ENCODE data around the gene CMTR1. TPM values are rescaled to one million over a fixed set of nuclear protein-coding genes. Genes with fewer than 3 reads are reported as not detected.

Gene CMTR1
- total and polyA plus RNA-seq, 2 donors from 2014 or later: 17.3 to 35.6 TPM

DNA sequence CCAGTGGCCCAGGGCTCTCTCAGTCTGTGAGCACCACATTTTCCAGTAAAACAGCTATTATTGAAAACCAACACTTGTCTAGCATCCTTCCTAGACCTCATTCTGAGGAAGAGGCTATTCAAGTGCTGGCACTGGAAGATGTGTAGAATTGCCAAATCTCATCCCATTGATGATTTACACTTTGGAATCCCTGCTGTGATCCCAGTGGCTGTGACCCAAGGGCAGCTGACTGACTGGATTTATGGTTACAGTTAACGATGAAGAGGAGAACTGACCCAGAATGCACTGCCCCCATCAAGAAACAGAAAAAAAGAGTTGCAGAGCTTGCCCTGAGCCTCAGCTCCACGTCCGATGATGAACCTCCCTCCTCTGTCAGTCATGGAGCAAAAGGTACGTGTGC lies 2.4 kb downstream of the CMTR1 start:
- FAIRE-seq: no peak
- no peak overlapping the region for H3K4me3 ChIP-seq (ENCODE audit: low read length in 3 of 3)
- H3K27ac ChIP-seq (ENCODE audit: low read depth in 2 of 2, low read length in 2 of 2): no peak overlapping the region
- TF ChIP-seq, protein P1, sequence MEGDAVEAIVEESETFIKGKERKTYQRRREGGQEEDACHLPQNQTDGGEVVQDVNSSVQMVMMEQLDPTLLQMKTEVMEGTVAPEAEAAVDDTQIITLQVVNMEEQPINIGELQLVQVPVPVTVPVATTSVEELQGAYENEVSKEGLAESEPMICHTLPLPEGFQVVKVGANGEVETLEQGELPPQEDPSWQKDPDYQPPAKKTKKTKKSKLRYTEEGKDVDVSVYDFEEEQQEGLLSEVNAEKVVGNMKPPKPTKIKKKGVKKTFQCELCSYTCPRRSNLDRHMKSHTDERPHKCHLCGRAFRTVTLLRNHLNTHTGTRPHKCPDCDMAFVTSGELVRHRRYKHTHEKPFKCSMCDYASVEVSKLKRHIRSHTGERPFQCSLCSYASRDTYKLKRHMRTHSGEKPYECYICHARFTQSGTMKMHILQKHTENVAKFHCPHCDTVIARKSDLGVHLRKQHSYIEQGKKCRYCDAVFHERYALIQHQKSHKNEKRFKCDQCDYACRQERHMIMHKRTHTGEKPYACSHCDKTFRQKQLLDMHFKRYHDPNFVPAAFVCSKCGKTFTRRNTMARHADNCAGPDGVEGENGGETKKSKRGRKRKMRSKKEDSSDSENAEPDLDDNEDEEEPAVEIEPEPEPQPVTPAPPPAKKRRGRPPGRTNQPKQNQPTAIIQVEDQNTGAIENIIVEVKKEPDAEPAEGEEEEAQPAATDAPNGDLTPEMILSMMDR (IDR thresholded peaks at IDR 0.05; ENCODE audit: borderline replicate concordance, extremely low read depth, insufficient read depth): no peak
- H3K27me3 ChIP-seq (ENCODE audit: control insufficient read depth, insufficient read depth, low read length): no peaks in the 10 kb centered on the region
- DNase-seq: peak in 1 of 5 donors; percentile 7
- H3K9me3 ChIP-seq (ENCODE audit: control insufficient read depth in 2 of 3, insufficient read depth in 1 of 3, low read length in 3 of 3): no peaks in the 10 kb centered on the region
- H3K9ac ChIP-seq (ENCODE audit: low read length in 3 of 3): no peak overlapping the region
- H3K36me3 ChIP-seq (ENCODE audit: control insufficient read depth in 2 of 3, insufficient read depth in 3 of 3, low read length in 3 of 3): peaks cover 9 to 30% (median 16%) of the 10 kb centered on the region in 3 donors
- intact Hi-C loops (cut with DNase I): no loop called here
- peaks cover 4 to 10% (median 9%) of the 10 kb centered on the region in 3 donors for H3K4me1 ChIP-seq (ENCODE audit: control insufficient read depth in 2 of 3, insufficient read depth in 2 of 3, low read depth in 1 of 3, low read length in 3 of 3)

- TF ChIP-seq, protein P1 (IDR thresholded peaks at IDR 0.05; ENCODE audit: borderline replicate concordance, extremely low read depth, insufficient read depth): no peak
- FAIRE-seq (no peak), DNase-seq (no peak)
- H3K27me3 ChIP-seq (ENCODE audit: control insufficient read depth, insufficient read depth, low read length): no peaks in the 10 kb centered on the region
- H3K4me3 ChIP-seq (ENCODE audit: low read length in 3 of 3): no peak overlapping the region
- no peaks in the 10 kb centered on the region for H3K9me3 ChIP-seq (ENCODE audit: control insufficient read depth in 2 of 3, insufficient read depth in 1 of 3, low read length in 3 of 3)
- peaks cover 9 to 30% (median 16%) of the 10 kb centered on the region in 3 donors for H3K36me3 ChIP-seq (ENCODE audit: control insufficient read depth in 2 of 3, insufficient read depth in 3 of 3, low read length in 3 of 3)
- no peak overlapping the region for H3K27ac ChIP-seq (ENCODE audit: low read depth in 2 of 2, low read length in 2 of 2)
- H3K4me1 ChIP-seq (ENCODE audit: control insufficient read depth in 2 of 3, insufficient read depth in 2 of 3, low read depth in 1 of 3, low read length in 3 of 3): peaks cover 4 to 10% (median 9%) of the 10 kb centered on the region in 3 donors
- intact Hi-C loops (cut with DNase I): no loop called here
- no peak overlapping the region for H3K9ac ChIP-seq (ENCODE audit: low read length in 3 of 3)
Measured at GRCh38 chr6:37435816-37436215, 2.8 kb downstream of the CMTR1 start.

DNA sequence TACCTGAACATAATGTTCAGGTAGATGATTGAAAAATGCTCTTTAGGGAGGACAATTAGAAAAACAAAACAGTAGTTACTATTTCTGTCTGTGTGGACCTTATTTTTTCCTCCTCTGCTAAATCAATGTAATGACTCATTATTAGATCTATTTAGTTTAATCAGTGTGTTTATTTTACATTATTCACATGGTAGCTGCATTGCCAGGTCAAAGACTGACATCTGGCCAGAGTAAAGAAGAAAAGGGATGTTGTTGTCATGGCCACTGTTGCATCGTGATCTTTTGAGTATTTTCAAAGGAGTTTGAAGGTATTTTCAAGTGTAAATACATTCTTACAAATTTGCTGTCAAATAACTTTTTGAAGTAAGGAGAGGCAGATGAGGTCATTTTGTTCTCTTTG lies 5.9 kb downstream of the CMTR1 start:
- no peak for FAIRE-seq
- H3K4me1 ChIP-seq (ENCODE audit: control insufficient read depth in 2 of 3, insufficient read depth in 2 of 3, low read depth in 1 of 3, low read length in 3 of 3): peaks cover 0 to 9% (median 5%) of the 10 kb centered on the region in 3 donors
- no peak overlapping the region for H3K4me3 ChIP-seq (ENCODE audit: low read length in 3 of 3)
- peaks cover 9 to 33% (median 16%) of the 10 kb centered on the region in 3 donors for H3K36me3 ChIP-seq (ENCODE audit: control insufficient read depth in 2 of 3, insufficient read depth in 3 of 3, low read length in 3 of 3)
- no peak overlapping the region for H3K9ac ChIP-seq (ENCODE audit: low read length in 3 of 3)
- TF ChIP-seq, protein P1 (IDR thresholded peaks at IDR 0.05; ENCODE audit: borderline replicate concordance, extremely low read depth, insufficient read depth): no peak
- H3K27ac ChIP-seq (ENCODE audit: low read depth in 2 of 2, low read length in 2 of 2): no peak overlapping the region
- no peaks in the 10 kb centered on the region for H3K9me3 ChIP-seq (ENCODE audit: control insufficient read depth in 2 of 3, insufficient read depth in 1 of 3, low read length in 3 of 3)
- no peak for DNase-seq
- H3K27me3 ChIP-seq (ENCODE audit: control insufficient read depth, insufficient read depth, low read length): no peaks in the 10 kb centered on the region
- intact Hi-C loops (cut with DNase I): no loop called here

DNA sequence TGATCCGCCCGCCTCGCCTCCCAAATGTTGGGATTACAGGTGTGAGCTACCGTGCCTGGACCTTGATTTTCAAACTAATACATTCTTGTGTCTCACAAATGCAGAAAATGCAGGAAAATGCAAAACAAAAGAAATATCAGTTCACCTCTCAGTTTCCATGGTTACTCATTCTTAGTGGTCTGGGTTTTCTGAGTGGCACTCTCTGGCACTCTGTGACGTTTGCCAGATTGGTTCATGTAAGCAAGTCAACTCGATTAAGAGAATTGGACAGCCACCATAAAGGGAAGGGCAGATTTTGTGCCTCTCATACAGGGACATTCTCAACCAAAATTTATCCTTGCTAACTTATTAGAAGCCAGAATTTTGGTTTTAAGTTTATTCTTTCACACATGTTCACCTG lies 8.6 kb downstream of the CMTR1 start:
- no peak for FAIRE-seq
- H3K4me3 ChIP-seq (ENCODE audit: low read length in 3 of 3): no peak overlapping the region

More for the DNA sequence above, 8.6 kb downstream of the CMTR1 start:
- Histone ChIP-seq H3K36me3 (ENCODE audit: control insufficient read depth in 2 of 3, insufficient read depth in 3 of 3, low read length in 3 of 3) (peaks cover 8 to 42% (median 18%) of the 10 kb centered on the region in 3 donors), H3K4me1 (ENCODE audit: control insufficient read depth in 2 of 3, insufficient read depth in 2 of 3, low read depth in 1 of 3, low read length in 3 of 3) (peaks cover 0 to 3% (median 0%) of the 10 kb centered on the region in 3 donors), H3K27ac (ENCODE audit: low read depth in 2 of 2, low read length in 2 of 2) (no peak overlapping the region), H3K9ac (ENCODE audit: low read length in 3 of 3) (no peak overlapping the region), H3K27me3 (ENCODE audit: control insufficient read depth, insufficient read depth, low read length) (no peaks in the 10 kb centered on the region), H3K9me3 (ENCODE audit: control insufficient read depth in 2 of 3, insufficient read depth in 1 of 3, low read length in 3 of 3) (no peaks in the 10 kb centered on the region)
- TF ChIP-seq, protein P1 (IDR thresholded peaks at IDR 0.05; ENCODE audit: borderline replicate concordance, extremely low read depth, insufficient read depth): no peak
- no peak for DNase-seq
- intact Hi-C loops (cut with DNase I): no loop called here
